Stimulated activated CD4-positive, alpha-beta T cell treated with anti-CD3 and anti-CD28 coated beads, Interleukin-15, amount 100 ng/mL, for 48 hours (primary cell): ENCODE data around the gene CIBAR2.

ENCODE experiments used
- DNase-seq, 2 donors: peaks; one replicate each; pipeline ENCODE4 v3.0.0-alpha.2; 2020; ENCODE audit warnings: low read depth in 2 of 2

Gene CIBAR2

DNA sequence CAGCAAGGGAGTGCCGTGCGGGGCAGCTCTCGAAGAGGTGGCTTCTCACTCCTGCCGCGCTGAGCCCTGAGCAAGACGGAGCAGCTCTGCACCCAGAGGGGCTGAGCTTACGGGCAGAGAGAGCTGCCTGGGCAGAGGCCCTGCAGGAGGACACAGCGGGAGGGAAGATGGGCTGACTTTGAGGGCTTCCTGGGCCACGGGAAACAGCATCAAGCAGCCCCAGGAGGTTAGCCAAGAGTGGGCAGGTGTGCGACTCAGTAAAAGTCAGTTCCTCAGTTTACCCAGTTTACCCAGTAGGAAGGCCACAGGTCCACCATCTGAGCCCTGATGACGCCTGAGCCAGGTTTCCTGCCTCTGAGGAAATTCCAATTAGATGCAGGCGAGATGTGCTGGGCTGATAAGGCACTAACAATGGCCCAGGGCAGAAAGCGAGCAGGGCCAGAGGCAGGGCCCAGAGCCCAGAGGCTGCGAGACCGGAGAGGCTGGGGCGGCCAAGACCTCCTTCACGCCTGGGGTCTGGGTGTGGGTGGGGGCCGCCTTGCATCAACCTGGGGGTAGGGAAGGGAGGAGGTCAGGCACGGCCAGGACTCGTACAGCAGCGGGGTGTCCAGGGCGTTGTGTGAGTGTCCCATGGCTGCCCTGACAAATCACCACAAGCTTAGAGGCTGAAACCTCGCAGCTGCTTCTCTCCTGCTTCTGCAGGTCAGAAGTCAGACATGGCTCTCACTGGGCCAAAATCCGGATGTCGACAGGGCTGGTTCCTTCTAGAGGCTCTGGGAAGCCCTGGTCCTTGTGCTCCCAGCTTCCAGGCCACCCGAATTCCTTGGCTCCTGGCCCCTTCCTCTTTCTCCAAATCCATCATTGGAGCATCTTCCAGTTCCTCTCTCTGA, 32.0 kb upstream of the CIBAR2 start:
- DNase-seq, result no peak

GRCh38 chr16:85142771-85143211, 30.5 kb upstream of the CIBAR2 start:
- DNase-seq, result no peak

DNA sequence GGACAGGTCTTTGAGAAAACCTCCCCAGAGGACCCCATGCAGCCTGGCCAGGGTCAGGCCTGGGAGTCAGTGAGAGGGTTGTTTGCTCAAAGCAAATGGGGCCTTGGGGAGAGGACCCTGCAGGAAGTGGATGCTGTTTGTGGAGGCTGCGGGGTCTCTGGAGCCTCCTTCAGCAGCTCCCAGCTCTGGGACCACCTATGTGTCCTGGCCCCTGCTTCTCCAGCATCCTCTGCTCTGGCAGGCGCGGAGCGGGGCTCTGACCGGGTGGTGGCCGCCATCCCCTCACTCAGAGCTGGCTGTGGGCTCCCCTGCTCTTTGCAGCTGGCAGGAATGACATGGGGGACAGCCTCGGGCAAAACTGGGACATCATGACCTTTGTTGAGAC, 29.8 kb upstream of the CIBAR2 start:
- DNase-seq, result no peak

- DNase-seq, result no peak
Measured at GRCh38 chr16:85141491-85142128, 29.3 kb upstream of the CIBAR2 start.

GRCh38 chr16:85140455-85141012, 28.3 kb upstream of the CIBAR2 start:
- DNase-seq, result no peak

- no peak for DNase-seq
Measured at GRCh38 chr16:85139881-85140339, 27.6 kb upstream of the CIBAR2 start.

GRCh38 chr16:85138825-85139627, 26.8 kb upstream of the CIBAR2 start:
- DNase-seq, result no peak

GRCh38 chr16:85138073-85138824, 26.0 kb upstream of the CIBAR2 start:
- no peak for DNase-seq

GRCh38 chr16:85137323-85138072, 25.2 kb upstream of the CIBAR2 start:
- DNase-seq, result no peak

- DNase-seq, result no peak
Measured at GRCh38 chr16:85136702-85137322, 24.5 kb upstream of the CIBAR2 start.

- no peak for DNase-seq
Measured at GRCh38 chr16:85136213-85136701, 24.0 kb upstream of the CIBAR2 start.

- no peak for DNase-seq
Measured at GRCh38 chr16:85134789-85135142, 22.5 kb upstream of the CIBAR2 start.

- DNase-seq, result no peak
Measured at GRCh38 chr16:85134076-85134788, 22.0 kb upstream of the CIBAR2 start.

DNA sequence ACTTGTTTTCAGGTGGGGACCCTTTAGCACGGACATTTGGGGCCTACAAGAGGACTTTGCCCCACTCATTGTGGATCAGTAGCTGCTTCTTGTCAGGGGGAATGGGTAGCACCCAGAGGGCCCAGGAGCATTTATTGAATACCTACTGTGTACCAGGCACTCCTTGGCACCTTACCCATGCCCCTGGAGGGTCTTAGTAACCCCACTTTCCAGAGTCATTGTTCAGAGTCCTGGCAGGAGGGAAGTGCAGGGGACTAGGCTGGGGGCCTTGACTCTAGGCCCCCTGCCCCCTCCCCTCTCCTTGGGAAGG, 21.0 kb upstream of the CIBAR2 start:
- no peak for DNase-seq

- DNase-seq, result no peak
Measured at GRCh38 chr16:85132456-85133289, 20.4 kb upstream of the CIBAR2 start.

DNA sequence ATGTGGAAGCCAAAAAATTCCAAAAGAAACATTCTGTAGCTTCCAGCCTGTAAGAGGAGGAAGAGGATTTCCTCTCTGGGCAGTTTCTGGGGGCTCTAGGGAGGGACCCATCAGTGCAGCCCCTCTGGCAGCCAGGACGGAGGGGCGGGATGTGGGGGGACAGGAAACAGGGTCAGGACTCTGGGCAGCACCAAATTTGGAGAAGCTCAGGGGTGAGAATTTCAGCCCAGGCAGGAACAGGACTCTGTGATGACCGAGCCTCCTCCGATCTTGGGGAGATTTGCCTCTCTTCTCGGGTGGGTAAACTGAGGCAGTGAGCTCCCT, 18.4 kb upstream of the CIBAR2 start:
- DNase-seq, result no peak

DNA sequence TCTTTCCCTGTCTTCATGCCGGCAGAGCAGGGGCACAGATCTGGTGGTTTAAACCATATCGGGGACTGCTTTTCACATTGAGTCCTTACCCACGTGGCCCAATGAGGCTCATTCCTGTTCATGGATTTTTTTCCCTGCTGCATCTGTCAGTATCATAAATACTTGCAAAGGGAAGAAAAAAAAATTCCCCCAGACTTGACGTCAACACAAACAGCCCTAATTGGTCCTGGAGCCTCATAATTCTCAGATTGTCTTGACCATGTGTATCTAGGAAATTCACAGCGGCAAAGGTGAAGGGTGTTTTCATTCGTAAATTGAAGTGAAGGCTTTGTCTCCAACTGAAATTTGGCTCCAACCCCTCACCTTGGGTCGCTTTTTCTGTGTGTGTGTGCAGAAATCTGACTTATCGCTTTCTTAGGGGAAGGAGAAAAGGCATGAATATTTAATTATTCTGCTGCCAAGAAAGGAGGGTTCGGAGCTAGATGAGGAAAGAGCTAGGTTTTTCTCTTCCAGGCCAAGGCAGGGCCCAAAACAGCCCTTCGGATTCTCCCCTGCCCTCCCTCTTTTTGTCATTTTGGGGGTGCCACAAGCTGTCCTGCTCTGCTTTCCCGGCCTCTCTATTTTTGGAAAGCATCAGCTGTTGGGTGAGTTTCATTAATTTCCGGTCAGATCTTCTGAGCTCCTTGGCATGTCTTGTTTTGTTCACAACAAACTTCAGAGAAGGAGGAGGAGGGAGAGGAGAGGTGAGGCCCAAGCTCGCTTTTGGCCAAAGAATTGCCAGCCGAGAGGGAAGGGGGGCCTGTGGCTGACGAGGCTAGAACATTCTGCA, 17.8 kb upstream of the CIBAR2 start:
- DNase-seq, result no peak
